H9 (cell line): Measurements from ENCODE around the gene INSM1. TPM values are rescaled to one million over a fixed set of nuclear protein-coding genes. Genes with fewer than 3 reads are reported as not detected.

Source experiments
- DNase-seq: peaks from one replicate; pipeline ENCODE4 v3.0.0-alpha.2; 2017
- H2AFZ ChIP-seq: one replicate; pipeline ENCODE4 v1.6.1; 2013; ENCODE audit warnings: mild to moderate bottlenecking, low read length, control low read depth, moderate library complexity
- H2AK5ac ChIP-seq: 2 replicates; pipeline ENCODE4 v1.6.1; 2013; ENCODE audit warnings: low read length, control low read depth, mixed read lengths; ENCODE audit not compliant: insufficient read length
- H2BK120ac ChIP-seq: one replicate; pipeline ENCODE4 v1.6.1; 2013; ENCODE audit warnings: low read depth, mild to moderate bottlenecking, low read length, control low read depth, inconsistent platforms; ENCODE audit not compliant: poor library complexity, severe bottlenecking
- H2BK12ac ChIP-seq: 2 replicates; pipeline ENCODE4 v1.6.1; 2013; ENCODE audit warnings: low read length, control low read depth, mixed read lengths, low read depth; ENCODE audit not compliant: insufficient read length
- H2BK15ac ChIP-seq: 2 replicates; pipeline ENCODE4 v1.6.1; 2013; ENCODE audit warnings: low read depth, low read length, control low read depth
- H2BK20ac ChIP-seq: one replicate; pipeline ENCODE4 v1.6.1; 2013; ENCODE audit warnings: low read depth, mild to moderate bottlenecking, low read length, control low read depth, inconsistent platforms; ENCODE audit not compliant: poor library complexity, severe bottlenecking
- H2BK5ac ChIP-seq: 2 replicates; pipeline ENCODE4 v1.6.1; 2013; ENCODE audit warnings: low read length, control low read depth, mixed read lengths; ENCODE audit not compliant: insufficient read length
- H3K14ac ChIP-seq: 2 replicates; pipeline ENCODE4 v1.6.1; 2013; ENCODE audit warnings: low read length, control low read depth; ENCODE audit not compliant: insufficient read depth
- H3K18ac ChIP-seq: 2 replicates; pipeline ENCODE4 v1.6.1; 2013; ENCODE audit warnings: low read depth, mild to moderate bottlenecking, mixed read lengths, low read length, control low read depth; ENCODE audit not compliant: insufficient read length
- H3K23ac ChIP-seq: 2 replicates; pipeline ENCODE4 v1.6.1; 2013; ENCODE audit warnings: low read length, control low read depth, mixed read lengths, low read depth; ENCODE audit not compliant: insufficient read length
- H3K23me2 ChIP-seq: 2 replicates; pipeline ENCODE4 v1.6.1; 2013; ENCODE audit warnings: low read depth, mild to moderate bottlenecking, mixed read lengths, low read length, control low read depth; ENCODE audit not compliant: insufficient read length, poor library complexity, severe bottlenecking
- H3K27ac ChIP-seq: 2 replicates; pipeline ENCODE4 v1.5.1; 2013; ENCODE audit warnings: low read length, control low read depth, mixed read lengths, low read depth; ENCODE audit not compliant: insufficient read length
- H3K27me3 ChIP-seq: 2 replicates; pipeline ENCODE4 v1.6.1; 2013; ENCODE audit warnings: low read length, control low read depth, inconsistent platforms; ENCODE audit not compliant: insufficient read depth
- H3K4ac ChIP-seq: 2 replicates; pipeline ENCODE4 v1.6.1; 2013; ENCODE audit warnings: low read depth, mild to moderate bottlenecking, control low read depth, inconsistent platforms, low read length, moderate library complexity
- H3K4me1 ChIP-seq: 2 replicates; pipeline ENCODE4 v1.6.1; 2013; ENCODE audit warnings: low read length, control low read depth, inconsistent platforms; ENCODE audit not compliant: insufficient read depth
- H3K4me2 ChIP-seq: 2 replicates; pipeline ENCODE4 v1.6.1; 2013; ENCODE audit warnings: low read length, control low read depth, mixed read lengths; ENCODE audit not compliant: insufficient read length, insufficient read depth
- H3K56ac ChIP-seq: 2 replicates; pipeline ENCODE4 v1.6.1; 2013; ENCODE audit warnings: low read depth, mild to moderate bottlenecking, mixed read lengths, low read length, control low read depth; ENCODE audit not compliant: insufficient read length
- H3K79me1 ChIP-seq: 2 replicates; pipeline ENCODE4 v1.6.1; 2013; ENCODE audit warnings: low read depth, mild to moderate bottlenecking, moderate library complexity, low read length, control low read depth, inconsistent platforms; ENCODE audit not compliant: insufficient read depth, poor library complexity, severe bottlenecking
- H3K79me2 ChIP-seq: 2 replicates; pipeline ENCODE4 v1.6.1; 2013; ENCODE audit warnings: low read length, control low read depth, inconsistent platforms; ENCODE audit not compliant: insufficient read depth
- H3K9ac ChIP-seq: 2 replicates; pipeline ENCODE4 v1.6.1; 2013; ENCODE audit warnings: low read length, control low read depth, mixed read lengths; ENCODE audit not compliant: insufficient read length; ENCODE audit errors: extremely low read depth
- H3K9me3 ChIP-seq: one replicate; pipeline ENCODE4 v1.6.1; 2013; ENCODE audit warnings: low read depth, low read length, inconsistent platforms; ENCODE audit not compliant: control insufficient read depth
- H3T11ph ChIP-seq: one replicate; pipeline ENCODE4 v1.6.1; 2013; ENCODE audit warnings: mild to moderate bottlenecking, low read length, control low read depth, inconsistent platforms
- H4K20me1 ChIP-seq: one replicate; pipeline ENCODE4 v1.6.1; 2013; ENCODE audit not compliant: control insufficient read depth, insufficient read length, insufficient read depth
- H4K5ac ChIP-seq: 2 replicates; pipeline ENCODE4 v1.6.1; 2013; ENCODE audit warnings: low read depth, mild to moderate bottlenecking, mixed read lengths, low read length, control low read depth; ENCODE audit not compliant: insufficient read length
- H4K8ac ChIP-seq: replicated peaks from 2 replicates; pipeline ENCODE4 v1.6.1; 2013; ENCODE audit warnings: low read length, control low read depth, mixed read lengths, low read depth; ENCODE audit not compliant: insufficient read length
- H4K91ac ChIP-seq: 2 replicates; pipeline ENCODE4 v1.6.1; 2013; ENCODE audit warnings: low read depth, mild to moderate bottlenecking, moderate library complexity, mixed read lengths, low read length, control low read depth; ENCODE audit not compliant: insufficient read length
- H3K27ac Mint-ChIP-seq, 3 experiments: 2 replicates in 2 of 3; 3 replicates in 1 of 3; pipeline ENCODE4 v1.8.0; 2020 to 2021; ENCODE audit warnings: mixed read lengths in 3 of 3, mild to moderate bottlenecking in 1 of 3, moderate library complexity in 1 of 3
- H3K27me3 Mint-ChIP-seq: 2 replicates; pipeline ENCODE4 v1.8.0; 2021; ENCODE audit warnings: low read depth, mild to moderate bottlenecking, moderate library complexity, mixed read lengths
- H3K36me3 Mint-ChIP-seq, 3 experiments: 2 replicates in 2 of 3; 3 replicates in 1 of 3; pipeline ENCODE4 v1.8.0; 2020 to 2021; ENCODE audit warnings: low read depth in 3 of 3, mixed read lengths in 3 of 3; ENCODE audit not compliant: insufficient read depth in 1 of 3
- H3K4me1 Mint-ChIP-seq, 2 experiments: 2 replicates each; pipeline ENCODE4 v1.8.0; 2020; ENCODE audit warnings: mixed read lengths in 2 of 2
- H3K4me3 Mint-ChIP-seq, 2 experiments: 2 replicates in 1 of 2; 3 replicates in 1 of 2; pipeline ENCODE4 v1.8.0; 2020 to 2021; ENCODE audit warnings: mild to moderate bottlenecking in 2 of 2, mixed read lengths in 2 of 2, moderate library complexity in 1 of 2
- H3K9me3 Mint-ChIP-seq, 2 experiments: 2 replicates in 1 of 2; 3 replicates in 1 of 2; pipeline ENCODE4 v1.8.0; 2020; ENCODE audit warnings: mild to moderate bottlenecking in 2 of 2, mixed read lengths in 2 of 2, moderate library complexity in 1 of 2
- CTCF ChIP-seq: fragments of 200-600 bp; sonication (generic); conservative IDR thresholded peaks from 3 replicates; pipeline ENCODE4 v1.8.0; 2021; ENCODE audit warnings: antibody characterized with exemption, mild to moderate bottlenecking
- total RNA-seq: library from RNA; stranded (reverse); gene quantifications from 2 replicates; pipeline ENCODE4 v1.2.1, GENCODE V29; 2021

The INSM1 gene
- total RNA-seq, 1 experiment from 2014 or later, result 0.83 TPM

GRCh38 chr20:20358801-20359200 lies 9.1 kb upstream of the INSM1 start:
- no peak overlapping the region for H3K56ac ChIP-seq
- no peak overlapping the region for H3K9ac ChIP-seq
- no peak overlapping the region for H3T11ph ChIP-seq
- Mint-ChIP-seq H3K9me3 (peaks cover 27 to 37% of the 10 kb centered on the region in 2 experiments), H3K4me1 (peaks cover 22 to 26% of the 10 kb centered on the region in 2 experiments), H3K27ac (no peak overlapping the region), H3K4me3 (no peak overlapping the region), H3K36me3 (peaks cover 9 to 20% (median 11%) of the 10 kb centered on the region in 3 experiments), H3K27me3 (peaks cover 63% of the 10 kb centered on the region)
- no peaks in the 10 kb centered on the region for H3K79me2 ChIP-seq
- DNase-seq, result no peak
- H3K4ac ChIP-seq, result no peak overlapping the region
- H3K27me3 ChIP-seq, result peaks cover 14% of the 10 kb centered on the region
- no peak overlapping the region for H2BK5ac ChIP-seq
- H2BK12ac ChIP-seq, result no peak overlapping the region
- peaks cover 7% of the 10 kb centered on the region for H3K9me3 ChIP-seq
- H2AFZ ChIP-seq, result no peak overlapping the region
- no peak overlapping the region for H2AK5ac ChIP-seq
- H3K4me2 ChIP-seq, result no peak overlapping the region
- H2BK15ac ChIP-seq, result no peak overlapping the region
- H3K79me1 ChIP-seq, result no peaks in the 10 kb centered on the region
- H4K91ac ChIP-seq, result no peak overlapping the region
- H3K27ac ChIP-seq, result no peak overlapping the region
- H3K4me1 ChIP-seq, result no peaks in the 10 kb centered on the region
- no peak overlapping the region for H3K23ac ChIP-seq
- peaks cover 10% of the 10 kb centered on the region for H3K23me2 ChIP-seq
- TF ChIP-seq CTCF, result no peak
- H4K20me1 ChIP-seq, result no peaks in the 10 kb centered on the region
- no peak overlapping the region for H4K5ac ChIP-seq
- H2BK20ac ChIP-seq, result no peak overlapping the region
- no peak overlapping the region for H4K8ac ChIP-seq
- no peak overlapping the region for H3K14ac ChIP-seq
- no peak overlapping the region for H2BK120ac ChIP-seq
- H3K18ac ChIP-seq, result no peak overlapping the region
